ENCODE data around the gene HSPBAP1.

Gene HSPBAP1

GRCh38 chr3:122793568-122794416, at the start of gene HSPBAP1:
Gene HSPBAP1, minus strand, starts transcription at chr3:122793831. Its CDS starts 151 bp downstream, at chr3:122793680.
- DNase-seq (ENCODE audit: low spot score) = peak; percentile 92

DNA sequence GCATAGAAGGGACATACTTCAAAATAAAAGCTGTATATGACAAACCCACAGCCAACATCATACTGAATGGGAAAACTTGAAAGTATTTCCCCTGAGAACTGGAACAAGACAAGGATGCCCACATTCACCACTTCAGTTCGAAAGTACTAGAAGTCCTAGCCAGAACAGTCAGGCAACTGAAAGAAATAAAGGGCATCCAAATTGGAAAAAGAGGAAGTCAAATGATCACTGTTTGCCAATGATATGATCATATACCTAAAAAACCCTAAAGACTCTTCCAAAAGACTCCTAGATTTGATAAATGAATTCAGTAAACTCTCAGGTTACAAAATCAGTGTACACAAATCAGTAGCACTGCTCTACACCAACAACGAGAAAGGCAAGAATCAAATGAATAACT, 42.0 kb upstream of the HSPBAP1 start:
- DNase-seq (ENCODE audit: low spot score) = no peak

DNA sequence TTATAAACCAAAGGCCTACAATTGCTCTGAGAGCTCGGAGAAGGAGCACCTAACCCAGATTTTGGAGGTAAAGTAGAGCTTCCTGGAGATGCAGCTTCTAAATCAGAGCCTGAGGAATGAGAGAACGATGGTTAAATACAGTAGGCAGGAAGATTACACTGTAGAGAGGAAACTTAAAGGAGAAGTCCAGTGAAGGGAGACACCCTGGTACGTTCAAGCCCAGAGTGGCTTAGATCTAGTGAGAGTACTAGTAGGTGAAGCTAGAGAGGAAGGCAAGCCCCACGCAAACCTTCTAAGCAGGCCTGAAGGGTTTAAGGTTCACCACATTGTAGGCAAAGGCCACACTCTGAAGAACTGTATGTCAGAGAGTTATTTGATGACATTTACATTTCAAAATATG, 34.6 kb upstream of the HSPBAP1 start:
- DNase-seq (ENCODE audit: low spot score) = no peak

DNA sequence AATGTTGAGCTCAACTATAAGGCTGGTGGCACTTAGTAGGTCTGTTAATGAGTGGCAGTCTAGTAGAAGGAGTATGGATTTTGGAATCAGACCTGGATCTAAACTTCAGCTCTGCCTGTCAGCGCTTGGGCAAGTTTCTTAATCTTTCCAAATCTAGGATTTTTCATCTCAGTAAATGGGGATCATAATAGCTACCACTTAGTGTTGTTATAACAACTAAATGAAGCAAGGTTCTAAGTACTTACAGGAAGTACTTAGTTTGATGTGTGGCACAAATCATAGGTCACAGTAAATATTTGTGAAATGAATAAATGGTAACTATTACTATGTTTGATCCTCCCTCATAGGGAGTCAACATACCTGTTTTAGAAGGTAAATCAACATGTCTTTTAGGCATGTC, 32.6 kb upstream of the HSPBAP1 start:
- DNase-seq (ENCODE audit: low spot score) = no peak

DNA sequence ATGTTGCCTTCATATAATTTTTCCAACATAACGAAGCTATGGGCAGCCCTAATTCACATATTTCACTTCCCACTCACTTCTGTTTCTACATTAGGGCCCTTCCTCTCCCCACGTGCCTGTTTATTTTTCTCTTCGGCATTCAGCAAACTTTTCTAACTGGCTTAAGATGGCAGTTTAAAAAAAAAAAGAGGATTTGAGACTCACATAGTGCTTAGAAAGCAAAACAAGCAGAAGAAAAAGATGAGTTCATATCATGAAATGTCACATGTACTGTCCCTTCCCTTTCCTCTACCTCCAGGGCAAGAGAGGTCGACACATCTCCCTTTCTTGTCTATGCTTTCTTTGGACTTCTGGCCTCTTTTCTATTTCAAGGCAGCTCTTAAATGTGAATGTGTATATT, 31.8 kb upstream of the HSPBAP1 start:
- peak; percentile 29 for DNase-seq (ENCODE audit: low spot score)

DNA sequence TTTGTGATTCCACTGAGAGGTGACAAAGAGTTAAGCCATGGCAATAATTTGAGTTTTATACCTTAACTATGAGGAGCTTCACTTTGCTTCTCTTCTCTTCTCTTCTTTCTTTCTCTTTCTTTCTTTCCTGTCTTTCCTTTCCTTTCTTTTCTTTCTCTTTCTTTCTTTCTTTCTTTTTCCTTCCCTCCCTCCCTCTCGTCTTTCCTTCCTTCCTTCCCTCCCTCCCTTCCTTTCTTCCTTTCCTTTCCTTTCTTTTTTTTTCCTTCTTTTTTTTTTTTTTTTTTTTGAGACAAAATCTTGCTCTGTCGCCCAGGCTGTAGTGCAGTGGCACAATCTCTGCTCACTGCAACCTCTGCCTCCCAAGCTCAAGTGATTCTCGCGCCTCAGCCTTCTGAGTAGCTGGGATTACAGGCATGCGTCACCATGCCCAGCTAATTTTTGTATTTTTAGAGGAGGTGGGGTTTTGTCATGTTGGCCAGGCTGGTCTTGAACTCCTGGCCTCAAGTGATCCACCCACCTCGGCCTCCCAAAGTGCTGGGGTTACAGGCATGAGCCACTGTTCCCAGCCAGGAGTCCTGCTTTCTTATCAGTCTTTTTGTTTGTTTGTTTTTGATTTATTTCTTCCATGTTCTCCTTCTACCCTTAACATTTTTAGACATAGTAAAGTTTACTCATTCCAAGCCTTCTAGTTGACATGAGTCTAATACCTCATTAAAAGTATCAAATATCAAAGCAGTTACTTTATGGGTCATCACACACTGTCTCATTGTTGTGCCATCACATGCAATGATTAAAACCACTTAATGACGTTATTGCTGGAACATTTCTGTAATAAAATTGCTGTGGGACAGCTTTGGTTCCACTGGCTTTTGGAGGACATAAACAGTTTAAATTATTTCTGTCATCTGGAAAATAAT, 31.1 kb upstream of the HSPBAP1 start:
- DNase-seq (ENCODE audit: low spot score) = no peak

- no peak for DNase-seq (ENCODE audit: low spot score)
Measured at GRCh38 chr3:122816587-122816986, 23.0 kb upstream of the HSPBAP1 start.

GRCh38 chr3:122810734-122811133, 17.1 kb upstream of the HSPBAP1 start:
- DNase-seq (ENCODE audit: low spot score) = no peak

DNA sequence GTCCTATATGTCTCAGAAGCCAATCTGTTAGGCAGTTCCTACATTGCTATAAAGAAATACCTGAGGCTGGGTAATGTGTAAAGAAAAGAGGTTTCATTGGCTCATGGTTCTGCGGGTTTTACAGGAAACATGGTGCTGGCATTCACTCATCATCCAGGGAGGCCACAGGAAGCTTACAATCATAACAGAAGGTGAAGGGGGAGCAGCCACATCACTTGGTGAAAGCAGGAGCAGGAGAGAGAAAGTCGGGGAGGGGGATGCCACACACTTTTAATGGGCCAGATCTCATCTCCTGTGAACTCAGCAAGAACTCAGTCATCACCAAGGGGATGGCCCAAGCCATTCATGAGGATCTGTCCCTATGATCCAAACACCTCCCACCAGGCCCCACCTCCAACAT, 10.3 kb upstream of the HSPBAP1 start:
- DNase-seq (ENCODE audit: low spot score) = no peak

- no peak for DNase-seq (ENCODE audit: low spot score)
Measured at GRCh38 chr3:122802323-122802722, 8.7 kb upstream of the HSPBAP1 start.

DNA sequence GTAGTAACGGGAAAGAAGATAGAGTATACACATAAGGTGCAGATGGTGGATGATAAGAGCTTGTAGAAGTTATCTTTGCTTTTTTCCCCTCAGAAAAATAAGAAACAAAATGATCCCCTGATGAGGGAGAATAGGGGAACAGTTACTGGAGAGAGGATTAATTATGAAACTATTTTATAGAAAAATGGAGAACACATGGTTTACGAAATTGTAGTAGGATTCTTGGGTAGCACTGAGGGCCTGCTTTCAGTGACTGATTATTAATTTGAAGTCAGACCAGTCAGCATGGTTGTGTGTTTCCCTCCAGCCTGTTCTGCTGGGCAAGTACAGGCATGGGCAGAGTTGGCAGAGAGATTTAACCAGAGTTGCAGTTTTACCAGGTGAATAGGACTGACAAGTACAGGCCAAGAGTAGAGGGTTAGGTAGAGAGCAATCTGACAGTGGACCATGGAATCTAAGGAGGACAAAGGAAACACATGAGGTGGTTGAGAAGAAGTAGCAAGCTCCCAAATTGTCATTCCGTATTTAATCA, 7.1 kb upstream of the HSPBAP1 start:
- no peak for DNase-seq (ENCODE audit: low spot score)

DNA sequence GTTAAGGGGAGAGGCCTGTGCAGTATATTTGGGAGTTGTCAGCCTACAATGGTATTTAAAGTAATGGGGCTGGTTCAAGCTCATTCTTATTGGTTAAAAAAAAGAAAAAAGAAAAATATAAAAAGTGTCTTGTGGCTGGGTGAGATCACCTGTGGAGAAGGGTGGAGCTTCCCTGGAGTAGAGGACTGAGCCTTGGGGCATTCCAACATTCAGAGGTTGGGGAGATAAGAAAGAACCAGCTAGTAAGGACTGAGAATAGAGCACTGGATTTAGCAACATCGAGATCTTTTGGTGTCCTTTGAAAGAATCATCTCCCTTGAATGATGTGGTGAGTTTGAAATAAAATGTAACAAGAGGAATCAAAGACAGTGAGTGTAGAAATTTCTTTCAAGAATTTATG, 6.4 kb upstream of the HSPBAP1 start:
- no peak for DNase-seq (ENCODE audit: low spot score)

GRCh38 chr3:122799322-122799721, 5.7 kb upstream of the HSPBAP1 start:
- no peak for DNase-seq (ENCODE audit: low spot score)

DNA sequence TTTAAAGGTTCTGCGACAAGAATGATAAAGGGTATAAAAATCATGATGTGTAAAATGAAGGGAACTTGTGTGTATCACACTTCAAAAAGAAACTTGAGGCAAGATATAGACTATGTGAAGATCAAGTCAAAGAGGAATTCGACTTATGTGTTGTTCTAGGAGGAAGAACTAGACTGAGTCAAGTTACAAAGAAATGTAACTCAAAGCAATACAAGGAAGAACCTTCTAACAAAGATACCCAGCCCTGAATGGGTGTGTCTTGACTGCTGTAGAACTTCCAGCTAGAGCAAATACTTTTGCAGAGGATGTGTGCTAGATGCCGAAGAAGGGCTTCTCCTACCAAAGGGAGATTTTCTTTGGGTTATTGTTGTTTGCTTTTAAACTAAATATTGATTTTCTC, 3.7 kb upstream of the HSPBAP1 start:
- no peak for DNase-seq (ENCODE audit: low spot score)

- no peak for DNase-seq (ENCODE audit: low spot score)
Measured at GRCh38 chr3:122795674-122796195, 2.1 kb upstream of the HSPBAP1 start.

DNA sequence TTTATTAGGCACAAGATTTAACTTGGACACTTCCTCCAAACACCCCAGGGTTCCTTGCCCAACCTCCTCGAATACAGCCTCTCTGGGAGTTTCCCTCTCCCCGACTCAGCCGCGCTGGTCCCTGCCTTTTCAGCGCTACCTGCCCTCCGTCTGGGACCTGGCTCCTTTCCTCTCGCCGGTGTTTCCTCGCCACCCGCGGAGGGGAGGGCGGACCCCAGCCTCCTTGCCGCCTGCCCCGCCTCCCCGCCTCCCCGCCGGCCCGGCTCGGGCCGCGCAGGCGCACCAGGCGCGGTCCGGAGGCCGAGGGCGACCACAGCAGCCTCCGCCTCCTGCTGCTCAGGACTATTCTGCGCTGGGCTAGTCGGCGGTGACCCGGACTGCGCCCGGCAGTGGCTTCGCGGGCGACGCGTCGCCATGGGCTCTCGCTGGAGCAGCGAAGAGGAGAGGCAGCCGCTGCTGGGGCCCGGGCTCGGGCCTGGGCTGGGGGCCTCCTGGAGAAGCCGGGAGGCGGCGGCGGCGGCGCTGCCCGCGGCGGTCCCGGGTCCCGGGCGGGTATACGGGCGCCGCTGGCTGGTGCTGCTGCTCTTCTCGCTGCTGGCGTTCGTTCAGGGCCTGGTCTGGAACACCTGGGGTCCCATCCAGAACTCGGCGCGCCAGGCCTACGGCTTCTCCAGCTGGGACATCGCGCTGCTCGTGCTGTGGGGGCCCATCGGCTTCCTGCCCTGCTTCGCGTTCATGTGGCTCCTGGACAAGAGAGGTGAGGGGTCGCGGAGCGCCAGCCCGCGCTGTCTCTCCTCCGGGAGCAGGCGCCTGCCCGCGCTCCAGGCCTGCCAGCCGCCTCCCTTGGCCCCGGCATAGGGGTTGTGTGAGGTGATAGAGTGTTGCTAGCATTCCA, 1.4 kb upstream of the HSPBAP1 start, which contains the start of gene SLC49A4:
Gene SLC49A4 (plus strand): TSS at position 291 of the 895 bp plus-strand sequence. CDS start 124 bp downstream, at position 415.
- peak; percentile 67 for DNase-seq (ENCODE audit: low spot score)

GRCh38 chr3:122794483-122794778, 800 bp upstream of the HSPBAP1 start:
- DNase-seq (ENCODE audit: low spot score) = peak; percentile 76

GRCh38 chr3:122789585-122790273, 3.9 kb downstream of the HSPBAP1 start:
- no peak for DNase-seq (ENCODE audit: low spot score)

- DNase-seq (ENCODE audit: low spot score) = no peak
Measured at GRCh38 chr3:122787872-122788271, 5.8 kb downstream of the HSPBAP1 start.

DNA sequence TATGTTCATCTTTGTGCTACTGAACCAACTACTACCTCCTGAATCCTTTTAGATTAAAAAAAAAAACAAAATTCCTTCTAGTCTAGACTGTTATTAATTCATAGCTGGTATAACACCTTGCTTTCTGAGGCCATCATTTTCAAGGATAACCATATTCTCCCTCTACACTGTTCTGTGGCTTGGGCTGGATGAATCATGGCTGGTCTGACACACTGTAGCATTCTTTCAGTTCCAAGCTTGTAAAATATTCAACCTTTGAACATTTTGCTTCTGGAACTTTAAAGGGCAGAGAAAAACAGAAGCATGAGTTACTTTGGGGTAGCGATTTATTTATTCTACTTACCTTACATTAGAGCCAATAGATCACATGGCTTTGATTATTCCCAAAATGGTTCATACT, 7.6 kb downstream of the HSPBAP1 start:
- no peak for DNase-seq (ENCODE audit: low spot score)

GRCh38 chr3:122785231-122785630, 8.4 kb downstream of the HSPBAP1 start:
- DNase-seq (ENCODE audit: low spot score) = no peak

Data from pons (tissue), 1 donor.